ENCODE measurements around the gene ANAPC5.

Gene ANAPC5

DNA sequence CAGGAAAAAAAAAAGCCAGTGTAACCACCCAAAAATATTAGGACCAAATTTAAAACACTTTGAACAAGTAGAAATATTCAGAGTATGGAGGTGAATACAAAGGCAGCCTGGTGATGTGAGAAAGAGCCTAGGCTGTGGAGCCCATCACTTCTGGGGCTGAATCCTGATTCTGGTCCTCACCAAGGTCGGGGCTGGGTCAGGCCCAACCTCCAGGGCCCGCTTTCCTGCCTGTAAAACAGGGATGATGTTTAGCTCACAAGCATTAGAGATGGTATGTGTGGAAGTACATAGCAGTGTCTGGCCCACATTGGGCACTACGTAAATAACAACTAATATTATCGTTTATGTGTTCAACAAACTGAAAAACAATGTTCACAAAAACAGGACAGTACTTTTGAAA lies 47.9 kb downstream of the ANAPC5 start:
- no peak for DNase-seq (ENCODE audit: low spot score)
- H3K36me3 ChIP-seq (replicated peaks in 1 of 2; ENCODE audit: control insufficient read depth in 2 of 2, insufficient read depth in 2 of 2, low read length in 2 of 2): peaks cover 4 to 14% of the 10 kb centered on the region in 2 donors
- H3K9me3 ChIP-seq (replicated peaks in 1 of 2; ENCODE audit: control insufficient read depth in 2 of 2, insufficient read depth in 1 of 2, low read depth in 1 of 2, low read length in 2 of 2): no peaks in the 10 kb centered on the region
- no peak overlapping the region for H3K4me2 ChIP-seq (ENCODE audit: insufficient read depth, low read length, poor library complexity, severe bottlenecking)
- no peak overlapping the region for H2AK5ac ChIP-seq (ENCODE audit: low read depth, low read length)
- no peak overlapping the region for H2BK15ac ChIP-seq (ENCODE audit: low read length)
- no peak overlapping the region for H2BK5ac ChIP-seq (ENCODE audit: low read length)
- no peak overlapping the region for H3K9ac ChIP-seq (ENCODE audit: low read depth, low read length, poor library complexity)
- H3K18ac ChIP-seq (ENCODE audit: low read length): no peak overlapping the region
- no peak overlapping the region for H2BK12ac ChIP-seq (ENCODE audit: low read length)
- H2BK120ac ChIP-seq (ENCODE audit: low read depth, low read length): no peak overlapping the region
- no peak overlapping the region for H3K4ac ChIP-seq (ENCODE audit: low read length)
- H3K27ac ChIP-seq (replicated peaks; ENCODE audit: low read length): no peak overlapping the region
- H3K79me1 ChIP-seq (ENCODE audit: low read depth, low read length): no peaks in the 10 kb centered on the region
- WGBS, 2 donors (ENCODE audit: extremely low coverage in 2 of 2, insufficient read length in 2 of 2, insufficient replicate concordance in 1 of 2): no CpG with 5 or more reads among the region's 4 CpGs
- no peaks in the 10 kb centered on the region for H3K27me3 ChIP-seq (ENCODE audit: control insufficient read depth in 3 of 3, insufficient read depth in 3 of 3, low read depth in 1 of 3, low read length in 3 of 3)
- no peak overlapping the region for H3K14ac ChIP-seq (ENCODE audit: low read length)
- H4K91ac ChIP-seq (ENCODE audit: low read depth, low read length, poor library complexity): no peak overlapping the region
- H3K23ac ChIP-seq (ENCODE audit: low read depth, low read length, poor library complexity): no peak overlapping the region
- no peaks in the 10 kb centered on the region for H3K4me1 ChIP-seq (ENCODE audit: control insufficient read depth in 2 of 2, insufficient read depth in 1 of 2, low read depth in 1 of 2, low read length in 2 of 2)
- H2AFZ ChIP-seq (ENCODE audit: low read length): no peak overlapping the region
- no peak overlapping the region for H3K4me3 ChIP-seq (ENCODE audit: low read length in 2 of 2)
- no peak overlapping the region for H4K8ac ChIP-seq (ENCODE audit: low read depth, low read length)

- Histone ChIP-seq H3K27ac (replicated peaks; ENCODE audit: low read length) (no peak overlapping the region), H2AFZ (ENCODE audit: low read length) (no peak overlapping the region), H3K4ac (ENCODE audit: low read length) (no peak overlapping the region), H2AK5ac (ENCODE audit: low read depth, low read length) (no peak overlapping the region), H3K18ac (ENCODE audit: low read length) (no peak overlapping the region), H3K79me1 (ENCODE audit: low read depth, low read length) (no peaks in the 10 kb centered on the region), H3K23ac (ENCODE audit: low read depth, low read length, poor library complexity) (no peak overlapping the region), H3K4me3 (ENCODE audit: low read length in 2 of 2) (no peak overlapping the region), H2BK5ac (ENCODE audit: low read length) (no peak overlapping the region), H3K9ac (ENCODE audit: low read depth, low read length, poor library complexity) (no peak overlapping the region), H3K9me3 (replicated peaks in 1 of 2; ENCODE audit: control insufficient read depth in 2 of 2, insufficient read depth in 1 of 2, low read depth in 1 of 2, low read length in 2 of 2) (no peaks in the 10 kb centered on the region), H3K4me2 (ENCODE audit: insufficient read depth, low read length, poor library complexity, severe bottlenecking) (no peak overlapping the region), H4K91ac (ENCODE audit: low read depth, low read length, poor library complexity) (no peak overlapping the region), H2BK15ac (ENCODE audit: low read length) (no peak overlapping the region), H3K14ac (ENCODE audit: low read length) (no peak overlapping the region), H3K4me1 (ENCODE audit: control insufficient read depth in 2 of 2, insufficient read depth in 1 of 2, low read depth in 1 of 2, low read length in 2 of 2) (no peaks in the 10 kb centered on the region), H2BK12ac (ENCODE audit: low read length) (no peak overlapping the region), H4K8ac (ENCODE audit: low read depth, low read length) (no peak overlapping the region), H2BK120ac (ENCODE audit: low read depth, low read length) (no peak overlapping the region), H3K36me3 (replicated peaks in 1 of 2; ENCODE audit: control insufficient read depth in 2 of 2, insufficient read depth in 2 of 2, low read length in 2 of 2) (no peaks in the 10 kb centered on the region), H3K27me3 (ENCODE audit: control insufficient read depth in 3 of 3, insufficient read depth in 3 of 3, low read depth in 1 of 3, low read length in 3 of 3) (no peaks in the 10 kb centered on the region)
- no CpG with 5 or more reads among the region's 4 CpGs for WGBS, 2 donors (ENCODE audit: extremely low coverage in 2 of 2, insufficient read length in 2 of 2, insufficient replicate concordance in 1 of 2)
- no peak for DNase-seq (ENCODE audit: low spot score)
Measured at GRCh38 chr12:121301876-121302275, 50.3 kb downstream of the ANAPC5 start.

DNA sequence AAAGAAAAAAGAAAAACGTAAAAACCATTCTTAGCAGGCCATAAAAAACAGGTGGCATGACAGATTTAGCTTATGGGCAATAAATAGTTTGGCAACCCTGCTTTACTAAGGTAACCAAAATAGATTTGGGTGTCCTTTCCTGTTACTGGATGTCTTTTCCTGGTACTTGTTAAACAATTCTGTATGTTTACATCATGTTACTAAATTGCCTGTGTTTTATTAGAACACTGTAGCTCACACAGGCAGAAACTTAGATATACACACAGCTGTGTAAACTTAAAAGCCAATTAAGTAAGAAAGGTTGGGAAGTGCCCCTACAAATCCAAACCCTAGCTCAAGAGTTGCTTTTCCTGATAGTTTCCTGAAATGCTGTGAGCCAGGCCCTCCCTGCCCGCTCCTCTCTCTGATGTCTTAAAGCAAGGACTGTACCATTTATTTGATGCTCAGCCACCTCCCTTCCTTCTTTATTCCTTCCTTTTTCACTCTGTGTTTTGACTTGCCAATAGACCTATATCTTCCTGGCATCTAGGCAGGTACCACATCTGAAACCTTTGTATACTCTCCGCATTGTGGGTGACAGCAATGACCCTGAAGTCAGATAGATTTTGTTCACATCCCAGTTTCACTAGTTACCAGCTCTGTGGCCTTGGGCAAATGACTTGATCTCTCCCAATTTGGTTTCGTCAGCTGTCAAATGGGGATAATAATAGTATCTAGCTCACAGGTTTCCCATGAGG lies 52.0 kb downstream of the ANAPC5 start:
- H3K4me3 ChIP-seq (ENCODE audit: low read length in 2 of 2): no peak overlapping the region
- no peak overlapping the region for H3K4me2 ChIP-seq (ENCODE audit: insufficient read depth, low read length, poor library complexity, severe bottlenecking)
- H3K79me1 ChIP-seq (ENCODE audit: low read depth, low read length): peaks cover 8% of the 10 kb centered on the region
- no peak overlapping the region for H2AFZ ChIP-seq (ENCODE audit: low read length)
- H3K4me1 ChIP-seq (ENCODE audit: control insufficient read depth in 2 of 2, insufficient read depth in 1 of 2, low read depth in 1 of 2, low read length in 2 of 2): peaks cover 4 to 5% of the 10 kb centered on the region in 2 donors
- no CpG with 5 or more reads among the region's 4 CpGs for WGBS, 2 donors (ENCODE audit: extremely low coverage in 2 of 2, insufficient read length in 2 of 2, insufficient replicate concordance in 1 of 2)
- H3K9me3 ChIP-seq (replicated peaks in 1 of 2; ENCODE audit: control insufficient read depth in 2 of 2, insufficient read depth in 1 of 2, low read depth in 1 of 2, low read length in 2 of 2): no peaks in the 10 kb centered on the region
- no peak overlapping the region for H2BK15ac ChIP-seq (ENCODE audit: low read length)
- DNase-seq (ENCODE audit: low spot score): no peak
- H2BK12ac ChIP-seq (ENCODE audit: low read length): no peak overlapping the region
- no peak overlapping the region for H3K23ac ChIP-seq (ENCODE audit: low read depth, low read length, poor library complexity)
- no peak overlapping the region for H4K91ac ChIP-seq (ENCODE audit: low read depth, low read length, poor library complexity)
- no peak overlapping the region for H3K9ac ChIP-seq (ENCODE audit: low read depth, low read length, poor library complexity)
- H2AK5ac ChIP-seq (ENCODE audit: low read depth, low read length): no peak overlapping the region
- H3K4ac ChIP-seq (ENCODE audit: low read length): no peak overlapping the region
- H2BK5ac ChIP-seq (ENCODE audit: low read length): no peak overlapping the region
- H3K27ac ChIP-seq (replicated peaks; ENCODE audit: low read length): no peak overlapping the region
- H2BK120ac ChIP-seq (ENCODE audit: low read depth, low read length): no peak overlapping the region
- H3K18ac ChIP-seq (ENCODE audit: low read length): no peak overlapping the region
- H4K8ac ChIP-seq (ENCODE audit: low read depth, low read length): no peak overlapping the region
- H3K14ac ChIP-seq (ENCODE audit: low read length): no peak overlapping the region
- H3K36me3 ChIP-seq (replicated peaks in 1 of 2; ENCODE audit: control insufficient read depth in 2 of 2, insufficient read depth in 2 of 2, low read length in 2 of 2): no peaks in the 10 kb centered on the region
- H3K27me3 ChIP-seq (ENCODE audit: control insufficient read depth in 3 of 3, insufficient read depth in 3 of 3, low read depth in 1 of 3, low read length in 3 of 3): no peaks in the 10 kb centered on the region

DNA sequence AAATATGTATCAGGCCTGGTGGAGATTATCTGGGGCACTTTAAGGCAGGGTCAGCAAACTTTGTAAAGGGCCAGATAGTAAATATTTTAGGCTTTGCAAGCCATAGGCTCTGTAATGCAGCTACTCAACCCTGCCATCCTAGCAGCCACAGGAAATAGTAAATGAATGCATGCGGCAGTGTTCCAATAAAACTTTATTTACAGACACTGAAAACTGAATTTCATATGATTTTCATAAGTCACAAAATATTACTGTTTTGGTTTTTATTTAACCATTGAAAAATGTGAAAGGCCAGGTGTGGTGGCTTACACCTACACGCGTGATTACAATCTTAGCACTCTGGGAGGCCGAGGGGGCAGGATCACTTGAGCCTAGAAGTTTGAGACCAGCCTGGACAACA lies 52.5 kb downstream of the ANAPC5 start:
- Histone ChIP-seq H3K4me2 (ENCODE audit: insufficient read depth, low read length, poor library complexity, severe bottlenecking) (no peak overlapping the region), H3K79me1 (ENCODE audit: low read depth, low read length) (peaks cover 8% of the 10 kb centered on the region), H3K23ac (ENCODE audit: low read depth, low read length, poor library complexity) (no peak overlapping the region), H2BK12ac (ENCODE audit: low read length) (no peak overlapping the region), H3K4me3 (ENCODE audit: low read length in 2 of 2) (no peak overlapping the region), H3K9me3 (replicated peaks in 1 of 2; ENCODE audit: control insufficient read depth in 2 of 2, insufficient read depth in 1 of 2, low read depth in 1 of 2, low read length in 2 of 2) (no peaks in the 10 kb centered on the region), H2BK15ac (ENCODE audit: low read length) (no peak overlapping the region), H3K4ac (ENCODE audit: low read length) (no peak overlapping the region), H3K9ac (ENCODE audit: low read depth, low read length, poor library complexity) (no peak overlapping the region), H2BK120ac (ENCODE audit: low read depth, low read length) (no peak overlapping the region), H3K36me3 (replicated peaks in 1 of 2; ENCODE audit: control insufficient read depth in 2 of 2, insufficient read depth in 2 of 2, low read length in 2 of 2) (no peaks in the 10 kb centered on the region), H4K8ac (ENCODE audit: low read depth, low read length) (no peak overlapping the region), H2BK5ac (ENCODE audit: low read length) (no peak overlapping the region), H3K14ac (ENCODE audit: low read length) (no peak overlapping the region), H3K27ac (replicated peaks; ENCODE audit: low read length) (no peak overlapping the region), H4K91ac (ENCODE audit: low read depth, low read length, poor library complexity) (no peak overlapping the region), H2AK5ac (ENCODE audit: low read depth, low read length) (no peak overlapping the region), H3K18ac (ENCODE audit: low read length) (no peak overlapping the region), H3K4me1 (ENCODE audit: control insufficient read depth in 2 of 2, insufficient read depth in 1 of 2, low read depth in 1 of 2, low read length in 2 of 2) (peaks cover 7% of the 10 kb centered on the region in 2 donors), H3K27me3 (ENCODE audit: control insufficient read depth in 3 of 3, insufficient read depth in 3 of 3, low read depth in 1 of 3, low read length in 3 of 3) (no peaks in the 10 kb centered on the region), H2AFZ (ENCODE audit: low read length) (no peak overlapping the region)
- no CpG with 5 or more reads among the region's 4 CpGs for WGBS, 2 donors (ENCODE audit: extremely low coverage in 2 of 2, insufficient read length in 2 of 2, insufficient replicate concordance in 1 of 2)
- DNase-seq (ENCODE audit: low spot score): no peak
